Testis (tissue), 3 donors: ENCODE results near the gene ARF4. TPM values are rescaled to one million over a fixed set of nuclear protein-coding genes. Genes with fewer than 3 reads are reported as not detected.

Experiments
- DNase-seq: peaks from one replicate; pipeline ENCODE4 v3.0.0-alpha.2; 2019
- H3K27ac ChIP-seq, 2 donors: fragments of 200-600 bp; sonication (generic); one replicate each; pipeline ENCODE4 v1.5.1; 2019
- H3K27me3 ChIP-seq: fragments of 200-600 bp; sonication (generic); one replicate; pipeline ENCODE4 v1.5.1; 2019
- H3K36me3 ChIP-seq: fragments of 200-600 bp; sonication (generic); one replicate; pipeline ENCODE4 v1.5.1; 2017; ENCODE audit warnings: low read depth; ENCODE audit errors: missing control alignments
- H3K4me1 ChIP-seq: fragments of 200-600 bp; sonication (generic); one replicate; pipeline ENCODE4 v1.5.1; 2019
- H3K4me3 ChIP-seq, 2 donors: fragments of 200-600 bp; sonication (generic); one replicate each; pipeline ENCODE4 v1.5.1; 2017 to 2019
- H3K9me3 ChIP-seq: fragments of 200-600 bp; sonication (generic); one replicate; pipeline ENCODE4 v1.5.1; 2017
- CTCF ChIP-seq, 3 experiments: fragments of 450-650 bp in 2 of 3; fragments of 200-600 bp in 1 of 3; sonication (generic) in 1 of 3; IDR thresholded peaks; one replicate each; pipeline ENCODE4 v1.5.1; 2016 to 2019; ENCODE audit warnings: antibody characterized with exemption in 3 of 3, mild to moderate bottlenecking in 2 of 3, moderate library complexity in 1 of 3
- POLR2A ChIP-seq: fragments of 450-650 bp; IDR thresholded peaks from one replicate; pipeline ENCODE4 v1.6.1; 2017; ENCODE audit warnings: antibody characterized with exemption, mild to moderate bottlenecking, moderate library complexity
- WGBS, 2 donors: methylation state at CpG; one replicate each; pipeline ENCODE4 v1.1.5; 2018; 5-methylcytosine and 5-hydroxymethylcytosine counted together
- intact Hi-C: fragments of 100-400 bp; cut with DNase I; formaldehyde crosslinking; loops from one replicate; pipeline ENCODE4 v1.15.1; 2023; ENCODE audit warnings: low total_unique reads
- polyA plus RNA-seq: library from polyadenylated mRNA; stranded (reverse); fragments of 350-450 nt; fragmentation: Illumina TruSeq; extraction: RNeasy Lipid Tissue Mini Kit (QIAGEN cat#74804); gene quantifications from one replicate; pipeline ENCODE4 v1.2.3, GENCODE V29; 2014; ENCODE audit warnings: low read depth, low replicate concordance; ENCODE audit not compliant: insufficient read depth
- total RNA-seq, 2 donors: library from RNA; depleted of rRNA; stranded (reverse); fragments of >200 nt; gene quantifications; one replicate each; pipeline ENCODE4 v1.2.3, GENCODE V29; 2016

The ARF4 gene
- total and polyA plus RNA-seq, 3 donors from 2014 or later, result 169 to 224 (median 205) TPM

GRCh38 chr3:57557085-57557537 lies 40.0 kb downstream of the ARF4 start:
- no peaks in the 10 kb centered on the region for H3K36me3 ChIP-seq
- intact Hi-C loops, result loop anchor here (10.0 kb wide), 1 partner anchor 198 kb away; the partner anchor contains the start of gene SLMAP
- DNase-seq, result peak; percentile 33
- H3K4me1 ChIP-seq, result peaks cover 22% of the 10 kb centered on the region
- H3K27me3 ChIP-seq, result no peaks in the 10 kb centered on the region
- peak overlapping the region in 1 of 2 donors; percentile 92 for H3K27ac ChIP-seq
- peak overlapping the region; percentile 96 to 97 for H3K4me3 ChIP-seq
- no peaks in the 10 kb centered on the region for H3K9me3 ChIP-seq
- no peak for TF ChIP-seq CTCF (IDR thresholded peaks at IDR 0.05)
- TF ChIP-seq POLR2A, result no peak
- 1 to 4% methylated on average over 25 to 29 of the region's 29 CpGs for WGBS, 2 donors

GRCh38 chr3:57556459-57557084 lies 40.6 kb downstream of the ARF4 start:
- no peaks in the 10 kb centered on the region for H3K9me3 ChIP-seq
- H3K36me3 ChIP-seq, result no peaks in the 10 kb centered on the region
- H3K27ac ChIP-seq, result peak overlapping the region; percentile 85 to 92
- intact Hi-C loops, result loop anchor here (10.0 kb wide), 1 partner anchor 198 kb away; the partner anchor contains the start of gene SLMAP
- peaks cover 22% of the 10 kb centered on the region for H3K4me1 ChIP-seq
- peak overlapping the region; percentile 96 to 97 for H3K4me3 ChIP-seq
- no peaks in the 10 kb centered on the region for H3K27me3 ChIP-seq
- WGBS, 2 donors, result 0% methylated on average over 2 to 52 of the region's 54 CpGs
- peak; percentile 40 for DNase-seq
- TF ChIP-seq CTCF (IDR thresholded peaks at IDR 0.05) (no peak), POLR2A (no peak)

GRCh38 chr3:57555738-57556458 lies 41.2 kb downstream of the ARF4 start, which contains the start of gene PDE12:
PDE12 (plus strand) TSS chr3:57556274; CDS start chr3:57556380, 106 bp downstream.
- intact Hi-C loops, result loop anchor here (10.0 kb wide), 1 partner anchor 199 kb away; the partner anchor contains the start of gene SLMAP

GRCh38 chr3:57555306-57555705 lies 41.8 kb downstream of the ARF4 start:
- intact Hi-C loops, result loop anchor here (10.0 kb wide), 1 partner anchor 199 kb away; the partner anchor contains the start of gene SLMAP
- peak; percentile 43 for DNase-seq

More at GRCh38 chr3:57555738-57556458, 41.2 kb downstream of the ARF4 start, which contains the start of gene PDE12:
- no peaks in the 10 kb centered on the region for H3K36me3 ChIP-seq
- no peaks in the 10 kb centered on the region for H3K27me3 ChIP-seq
- 0 to 1% methylated on average over 40 to 54 of the region's 54 CpGs for WGBS, 2 donors
- H3K4me3 ChIP-seq, result peak within 1 kb of the TSS; percentile 96 to 97
- TF ChIP-seq POLR2A, result no peak
- TF ChIP-seq CTCF (IDR thresholded peaks at IDR 0.05), result no peak
- peaks cover 22% of the 10 kb centered on the region for H3K4me1 ChIP-seq
- H3K27ac ChIP-seq, result peak within 1 kb of the TSS; percentile 85 to 92
- peak; percentile 94 for DNase-seq
- H3K9me3 ChIP-seq, result no peaks in the 10 kb centered on the region

More at GRCh38 chr3:57555306-57555705, 41.8 kb downstream of the ARF4 start:
- H3K27ac ChIP-seq, result peak overlapping the region; percentile 85 to 92
- no peaks in the 10 kb centered on the region for H3K36me3 ChIP-seq
- no peaks in the 10 kb centered on the region for H3K9me3 ChIP-seq
- H3K27me3 ChIP-seq, result no peaks in the 10 kb centered on the region
- WGBS, 2 donors, result 12 to 15% methylated on average over 8 of the region's 8 CpGs
- H3K4me1 ChIP-seq, result peaks cover 22% of the 10 kb centered on the region
- TF ChIP-seq POLR2A, result no peak
- TF ChIP-seq CTCF (IDR thresholded peaks at IDR 0.05), result peak in 1 of 3 experiments; percentile 4
- peak overlapping the region; percentile 96 to 97 for H3K4me3 ChIP-seq
